ENCODE measurements around the gene METRNL.
A peak's percentile ranks its signal among the peaks of the same experiment; 100 is the strongest.

Gene METRNL

GRCh38 chr17:83082424-83082823 lies 3.0 kb downstream of the METRNL start:
- Histone ChIP-seq H3K36me3 (ENCODE audit: control insufficient read depth, insufficient read depth, low read length) (no peaks in the 10 kb centered on the region), H3K4me1 (peaks cover 67% of the 10 kb centered on the region), H3K27ac (peak overlapping the region; percentile 97), H3K27me3 (ENCODE audit: control insufficient read depth, insufficient read depth, low read length) (no peaks in the 10 kb centered on the region), H3K4me3 (ENCODE audit: low read depth, low read length) (peak overlapping the region; percentile 82), H3K9ac (no peak overlapping the region), H3K4me2 (ENCODE audit: low read length) (peak overlapping the region; percentile 88), H3K79me2 (peaks cover 44% of the 10 kb centered on the region), H2AFZ (no peak overlapping the region), H3K9me3 (ENCODE audit: control insufficient read depth, low read length) (no peaks in the 10 kb centered on the region)
- TF ChIP-seq, protein P1, sequence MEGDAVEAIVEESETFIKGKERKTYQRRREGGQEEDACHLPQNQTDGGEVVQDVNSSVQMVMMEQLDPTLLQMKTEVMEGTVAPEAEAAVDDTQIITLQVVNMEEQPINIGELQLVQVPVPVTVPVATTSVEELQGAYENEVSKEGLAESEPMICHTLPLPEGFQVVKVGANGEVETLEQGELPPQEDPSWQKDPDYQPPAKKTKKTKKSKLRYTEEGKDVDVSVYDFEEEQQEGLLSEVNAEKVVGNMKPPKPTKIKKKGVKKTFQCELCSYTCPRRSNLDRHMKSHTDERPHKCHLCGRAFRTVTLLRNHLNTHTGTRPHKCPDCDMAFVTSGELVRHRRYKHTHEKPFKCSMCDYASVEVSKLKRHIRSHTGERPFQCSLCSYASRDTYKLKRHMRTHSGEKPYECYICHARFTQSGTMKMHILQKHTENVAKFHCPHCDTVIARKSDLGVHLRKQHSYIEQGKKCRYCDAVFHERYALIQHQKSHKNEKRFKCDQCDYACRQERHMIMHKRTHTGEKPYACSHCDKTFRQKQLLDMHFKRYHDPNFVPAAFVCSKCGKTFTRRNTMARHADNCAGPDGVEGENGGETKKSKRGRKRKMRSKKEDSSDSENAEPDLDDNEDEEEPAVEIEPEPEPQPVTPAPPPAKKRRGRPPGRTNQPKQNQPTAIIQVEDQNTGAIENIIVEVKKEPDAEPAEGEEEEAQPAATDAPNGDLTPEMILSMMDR (IDR thresholded peaks at IDR 0.05), result no peak

DNA sequence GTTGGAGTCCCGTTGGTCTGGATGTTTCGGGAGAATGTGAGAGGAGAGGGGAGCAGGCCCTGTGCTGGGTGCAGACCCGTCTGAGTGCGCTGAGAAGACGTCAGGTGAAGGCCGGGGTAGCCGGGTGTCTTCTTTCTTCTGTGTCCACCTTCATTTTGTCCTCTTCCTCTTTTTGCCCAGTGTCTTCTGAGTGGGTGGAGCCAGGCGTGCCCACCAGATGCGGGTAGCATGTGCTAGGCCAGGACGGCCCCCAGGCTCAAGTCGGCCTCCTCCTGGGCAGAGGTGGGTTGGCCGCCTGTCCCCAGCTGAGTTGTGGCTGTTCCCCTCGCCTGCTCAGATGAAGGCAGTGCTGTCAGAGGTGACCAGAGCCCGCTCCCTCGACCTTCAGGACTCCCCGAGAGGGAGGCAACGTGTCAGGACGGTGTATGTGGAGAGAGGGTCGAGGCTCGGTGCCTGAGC lies 3.5 kb downstream of the METRNL start:
- TF ChIP-seq, protein P1 (IDR thresholded peaks at IDR 0.05), result no peak
- H3K4me2 ChIP-seq (ENCODE audit: low read length), result peak overlapping the region; percentile 88
- H3K27me3 ChIP-seq (ENCODE audit: control insufficient read depth, insufficient read depth, low read length), result no peaks in the 10 kb centered on the region
- peaks cover 67% of the 10 kb centered on the region for H3K4me1 ChIP-seq
- no peaks in the 10 kb centered on the region for H3K36me3 ChIP-seq (ENCODE audit: control insufficient read depth, insufficient read depth, low read length)
- no peak overlapping the region for H2AFZ ChIP-seq
- peak overlapping the region; percentile 97 for H3K27ac ChIP-seq
- H3K9me3 ChIP-seq (ENCODE audit: control insufficient read depth, low read length), result no peaks in the 10 kb centered on the region
- peak overlapping the region; percentile 82 for H3K4me3 ChIP-seq (ENCODE audit: low read depth, low read length)
- H3K9ac ChIP-seq, result no peak overlapping the region
- peaks cover 49% of the 10 kb centered on the region for H3K79me2 ChIP-seq

- Histone ChIP-seq H3K4me3 (ENCODE audit: low read depth, low read length) (peak overlapping the region; percentile 82), H3K79me2 (peaks cover 56% of the 10 kb centered on the region), H3K9me3 (ENCODE audit: control insufficient read depth, low read length) (no peaks in the 10 kb centered on the region), H3K27me3 (ENCODE audit: control insufficient read depth, insufficient read depth, low read length) (no peaks in the 10 kb centered on the region), H3K4me1 (peaks cover 66% of the 10 kb centered on the region), H3K27ac (peak overlapping the region; percentile 97), H3K9ac (no peak overlapping the region), H3K36me3 (ENCODE audit: control insufficient read depth, insufficient read depth, low read length) (no peaks in the 10 kb centered on the region), H2AFZ (no peak overlapping the region), H3K4me2 (ENCODE audit: low read length) (peak overlapping the region; percentile 88)
- TF ChIP-seq, protein P1 (IDR thresholded peaks at IDR 0.05), result no peak
Observed at GRCh38 chr17:83083368-83084201, 4.2 kb downstream of the METRNL start.

DNA sequence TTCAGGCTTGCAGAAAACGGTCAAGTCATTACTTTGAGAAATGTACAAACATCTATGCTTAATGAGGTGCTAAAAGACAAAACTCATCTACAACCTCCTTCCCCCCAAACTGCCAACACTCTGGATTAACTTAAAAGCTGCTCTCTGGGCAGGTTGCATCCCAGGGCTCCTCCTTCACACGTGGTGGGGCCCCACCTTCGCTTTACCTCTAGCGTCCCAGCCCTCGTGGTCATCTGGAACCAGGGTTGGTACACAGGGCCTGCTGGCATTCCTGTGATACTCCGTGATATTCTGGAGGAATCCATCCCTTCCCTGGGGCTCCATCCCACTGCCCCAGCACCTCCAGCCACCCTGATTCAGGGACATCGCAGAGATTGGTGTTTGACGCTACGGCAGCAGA lies 4.8 kb downstream of the METRNL start:
- Histone ChIP-seq H3K4me1 (peaks cover 65% of the 10 kb centered on the region), H3K27me3 (ENCODE audit: control insufficient read depth, insufficient read depth, low read length) (no peaks in the 10 kb centered on the region), H3K79me2 (peaks cover 61% of the 10 kb centered on the region), H3K27ac (peak overlapping the region; percentile 97), H2AFZ (no peak overlapping the region), H3K4me2 (ENCODE audit: low read length) (peak overlapping the region; percentile 88), H3K36me3 (ENCODE audit: control insufficient read depth, insufficient read depth, low read length) (no peaks in the 10 kb centered on the region), H3K4me3 (ENCODE audit: low read depth, low read length) (peak overlapping the region; percentile 82), H3K9ac (no peak overlapping the region), H3K9me3 (ENCODE audit: control insufficient read depth, low read length) (no peaks in the 10 kb centered on the region)
- TF ChIP-seq, protein P1 (IDR thresholded peaks at IDR 0.05), result no peak
